NT2/D1 (cell line): Measurements from ENCODE around the gene PDE4B.
"Not testable (repeated sequence)": the region's sequence is repeated elsewhere in the genome, so short reads cannot be mapped to it uniquely, and the experiment has no call there.

Experiments
- DNase-seq: peaks from one replicate; pipeline ENCODE4 v3.0.0-alpha.2; 2011; ENCODE audit warnings: low read depth, low spot score
- H3K27me3 ChIP-seq: 2 replicates; pipeline ENCODE4 v1.6.0; 2011; ENCODE audit warnings: mild to moderate bottlenecking; ENCODE audit not compliant: insufficient read length, insufficient read depth
- H3K36me3 ChIP-seq: 2 replicates; pipeline ENCODE4 v1.6.1; 2011; ENCODE audit warnings: mild to moderate bottlenecking, low read length, mixed read lengths; ENCODE audit not compliant: insufficient read depth, insufficient read length
- H3K4me1 ChIP-seq: 2 replicates; pipeline ENCODE4 v1.5.1; 2011; ENCODE audit not compliant: insufficient read depth, insufficient read length
- H3K4me3 ChIP-seq: 2 replicates; pipeline ENCODE4 v1.5.1; 2011; ENCODE audit warnings: low read depth; ENCODE audit not compliant: insufficient read length
- H3K9ac ChIP-seq: 2 replicates; pipeline ENCODE4 v1.6.0; 2011; ENCODE audit warnings: low read depth; ENCODE audit not compliant: insufficient read length
- H3K9me3 ChIP-seq: 2 replicates; pipeline ENCODE4 v1.5.1; 2011; ENCODE audit warnings: mild to moderate bottlenecking, low read length; ENCODE audit not compliant: insufficient read depth
- SUZ12 ChIP-seq: IDR thresholded peaks from 2 replicates; pipeline ENCODE4 v1.6.1; 2011; ENCODE audit not compliant: insufficient read length, insufficient read depth; ENCODE audit errors: extremely low read depth
- YY1 ChIP-seq: IDR thresholded peaks from 2 replicates; pipeline ENCODE4 v1.6.1; 2011; ENCODE audit not compliant: insufficient read length, insufficient read depth
- ZNF274 ChIP-seq: IDR thresholded peaks from 2 replicates; pipeline ENCODE4 v1.6.1; 2011; ENCODE audit warnings: mild to moderate bottlenecking, low read depth, low read length

The PDE4B gene

DNA sequence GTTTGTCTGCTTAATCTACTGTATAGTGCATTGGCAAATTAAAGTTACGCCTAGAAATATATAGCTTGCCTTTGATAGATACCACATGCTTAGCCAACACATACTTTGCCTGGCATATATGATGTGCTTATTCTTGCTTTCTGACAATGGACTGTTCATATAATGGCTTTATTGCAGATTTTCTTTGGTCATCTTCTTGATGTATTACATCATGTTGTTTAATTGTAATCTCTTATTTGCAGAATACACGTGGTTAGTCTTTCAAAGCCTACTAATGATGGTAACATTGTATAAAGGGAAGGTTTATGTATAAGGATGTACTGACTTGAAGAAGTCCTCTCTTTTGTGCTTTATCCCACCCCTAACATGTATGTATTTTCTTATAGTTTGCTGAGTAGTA lies 201.5 kb downstream of the PDE4B start:
- Histone ChIP-seq H3K4me3 (no peak overlapping the region), H3K9me3 (no peaks in the 10 kb centered on the region), H3K4me1 (no peaks in the 10 kb centered on the region), H3K9ac (no peak overlapping the region), H3K27me3 (no peaks in the 10 kb centered on the region), H3K36me3 (no peaks in the 10 kb centered on the region)
- TF ChIP-seq YY1 (no peak), ZNF274 (no peak), SUZ12 (no peak)
- no peak for DNase-seq

DNA sequence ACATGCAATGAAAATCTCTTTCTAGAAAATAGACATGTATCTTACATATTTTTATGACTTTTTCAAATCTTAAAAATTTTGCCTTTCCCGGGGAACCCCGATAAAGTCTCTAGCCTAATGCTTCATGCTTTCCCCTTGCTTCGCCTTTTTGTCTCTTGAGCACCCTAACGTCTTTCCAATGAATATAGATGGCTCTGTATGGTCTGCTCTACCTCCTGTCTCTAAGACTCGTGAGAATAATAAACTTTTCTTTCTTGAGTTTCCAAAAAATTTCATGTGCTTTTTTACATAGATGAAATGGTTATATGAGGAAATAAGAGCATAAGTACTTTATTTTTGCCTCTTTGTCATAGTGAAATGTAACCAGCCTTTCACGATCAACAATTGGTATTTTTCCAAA lies 202.6 kb downstream of the PDE4B start:
- Histone ChIP-seq H3K36me3 (no peaks in the 10 kb centered on the region), H3K9me3 (no peaks in the 10 kb centered on the region), H3K4me3 (no peak overlapping the region), H3K9ac (no peak overlapping the region), H3K27me3 (no peaks in the 10 kb centered on the region), H3K4me1 (no peaks in the 10 kb centered on the region)
- DNase-seq: no peak
- TF ChIP-seq YY1 (no peak), SUZ12 (no peak), ZNF274 (no peak)

DNA sequence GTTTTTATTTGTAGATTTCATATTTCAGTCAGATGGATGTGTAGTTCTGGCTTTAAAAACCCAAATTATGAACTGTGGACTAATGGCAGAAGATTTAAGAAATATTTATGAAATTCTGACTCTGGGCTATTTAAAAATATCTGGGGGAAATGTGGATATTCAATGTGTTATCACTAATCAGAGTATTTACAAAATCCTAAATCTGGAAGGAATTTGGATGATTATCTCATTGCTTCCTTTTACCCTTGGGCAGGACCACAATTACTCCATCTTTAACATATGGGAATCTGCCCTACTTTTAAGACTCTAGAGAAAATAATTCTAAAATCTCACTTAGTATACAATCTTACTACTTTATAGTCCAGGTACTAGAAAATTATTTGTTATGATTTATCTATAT lies 203.2 kb downstream of the PDE4B start:
- Histone ChIP-seq H3K4me3 (no peak overlapping the region), H3K9ac (no peak overlapping the region), H3K27me3 (no peaks in the 10 kb centered on the region), H3K36me3 (no peaks in the 10 kb centered on the region), H3K4me1 (no peaks in the 10 kb centered on the region), H3K9me3 (no peaks in the 10 kb centered on the region)
- TF ChIP-seq ZNF274 (no peak), SUZ12 (no peak), YY1 (no peak)
- no peak for DNase-seq

DNA sequence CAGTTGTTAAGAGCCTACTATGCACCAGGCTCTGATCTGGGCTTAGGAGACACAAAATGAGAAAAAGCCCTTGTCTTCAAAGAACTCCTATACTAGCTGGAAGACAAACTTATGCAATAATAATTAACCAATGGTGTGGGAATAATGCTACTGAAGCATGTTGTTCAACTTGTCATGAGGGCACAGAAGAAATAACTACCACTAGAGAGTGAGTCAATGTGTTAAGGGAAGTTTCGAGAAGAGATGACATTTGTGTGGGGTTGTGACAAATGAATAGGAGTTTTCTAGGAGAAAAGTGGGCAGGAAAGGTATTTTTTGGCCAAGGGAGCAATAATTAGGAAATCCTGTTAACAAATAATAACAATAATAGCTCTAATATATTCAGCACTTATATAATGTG lies 205.0 kb downstream of the PDE4B start:
- Histone ChIP-seq H3K9me3 (no peaks in the 10 kb centered on the region), H3K4me1 (no peaks in the 10 kb centered on the region), H3K36me3 (no peaks in the 10 kb centered on the region), H3K4me3 (no peak overlapping the region), H3K9ac (no peak overlapping the region), H3K27me3 (no peaks in the 10 kb centered on the region)
- TF ChIP-seq SUZ12: no peak
- TF ChIP-seq YY1: no peak
- TF ChIP-seq ZNF274: no peak
- DNase-seq: no peak

DNA sequence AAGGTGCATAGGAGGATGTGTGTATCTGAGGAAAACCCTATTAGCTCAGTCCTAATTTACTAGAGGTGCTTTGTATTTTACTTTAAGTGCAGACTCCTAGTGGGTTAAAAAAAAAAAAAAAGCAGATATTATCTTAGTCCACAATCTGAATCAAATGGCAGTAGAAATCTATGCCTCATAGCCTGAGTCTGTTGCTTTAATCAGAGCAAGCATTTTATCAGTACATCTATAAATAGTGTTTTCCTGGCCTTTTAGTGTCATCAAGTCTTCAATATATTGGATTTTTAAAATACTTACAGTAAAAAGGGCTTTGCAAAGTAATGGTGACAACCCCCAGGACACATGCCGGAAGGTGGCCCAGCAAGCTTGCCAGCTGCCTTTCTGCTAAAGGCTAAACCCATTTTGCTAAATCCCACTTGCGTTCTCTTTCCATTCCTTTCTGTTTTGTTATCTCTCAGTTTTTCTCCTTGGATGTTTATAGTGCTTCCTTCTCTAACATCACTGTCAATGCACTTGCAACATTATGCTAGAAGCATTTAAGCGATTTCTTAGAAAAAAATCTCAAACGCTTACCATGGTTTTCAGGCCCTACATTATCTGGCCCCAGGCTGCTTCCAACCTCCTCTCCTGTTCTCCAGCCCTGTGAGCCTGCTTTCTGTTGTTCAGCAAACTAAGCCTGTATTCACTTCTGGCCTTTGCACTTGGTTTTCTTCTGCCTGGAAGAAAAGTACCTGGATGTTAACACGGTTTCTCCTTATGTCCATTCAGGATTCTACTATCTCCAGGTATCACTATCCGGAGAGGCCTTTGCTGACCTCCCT lies 206.3 kb downstream of the PDE4B start:
- Histone ChIP-seq H3K4me1 (no peaks in the 10 kb centered on the region), H3K9me3 (no peaks in the 10 kb centered on the region), H3K36me3 (no peaks in the 10 kb centered on the region), H3K4me3 (no peak overlapping the region), H3K9ac (no peak overlapping the region), H3K27me3 (no peaks in the 10 kb centered on the region)
- TF ChIP-seq YY1 (no peak), ZNF274 (no peak), SUZ12 (no peak)
- no peak for DNase-seq

DNA sequence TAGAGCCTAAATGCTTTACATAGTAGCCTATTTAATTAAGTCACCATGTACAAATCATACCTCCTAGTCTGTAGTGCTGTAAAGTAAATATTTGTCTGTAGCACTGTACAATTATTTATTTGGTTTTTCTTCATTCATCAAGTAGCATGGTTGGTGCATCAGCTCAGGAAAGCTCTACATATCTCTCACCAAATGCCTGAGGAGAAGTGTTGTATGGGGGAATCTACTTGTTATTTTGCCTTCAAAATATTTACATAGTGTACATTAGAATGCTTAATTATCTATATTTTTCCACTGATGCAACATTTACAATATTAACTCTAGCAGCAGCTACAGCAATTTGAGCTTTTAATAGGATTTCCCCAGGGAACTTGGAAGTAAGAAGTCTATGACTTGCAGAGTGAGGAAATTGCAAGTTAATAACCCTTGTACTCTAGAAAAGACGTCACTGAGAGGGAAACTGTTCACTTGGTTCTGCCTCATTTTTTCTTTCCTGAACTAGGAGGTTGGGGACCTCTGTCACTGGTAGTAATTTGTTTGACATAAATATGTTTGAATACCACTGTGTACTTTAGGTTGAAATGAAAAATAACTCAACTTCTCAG lies 207.4 kb downstream of the PDE4B start:
- no peaks in the 10 kb centered on the region for H3K27me3 ChIP-seq

DNA sequence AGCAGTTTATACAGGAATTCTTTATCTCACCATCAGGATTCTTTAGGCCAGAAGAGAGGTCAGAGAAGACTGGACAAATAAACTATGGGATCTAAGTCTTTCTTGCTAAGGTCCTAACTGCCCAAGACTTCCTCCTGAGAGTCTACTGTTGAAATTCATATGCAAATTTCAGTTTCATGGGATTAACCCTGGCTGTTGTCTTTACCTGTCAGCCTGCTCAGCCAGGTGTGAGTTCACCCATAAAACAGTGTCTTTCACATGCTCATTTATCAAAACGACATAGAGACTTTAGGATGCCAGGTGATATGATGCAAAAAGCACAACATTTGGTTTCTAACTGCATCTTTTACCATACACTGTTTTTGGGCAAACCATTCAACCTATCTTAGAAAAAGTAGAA lies 211.0 kb downstream of the PDE4B start:
- DNase-seq: no peak
- Histone ChIP-seq H3K27me3 (no peaks in the 10 kb centered on the region), H3K4me1 (no peaks in the 10 kb centered on the region), H3K9ac (no peak overlapping the region), H3K9me3 (no peaks in the 10 kb centered on the region), H3K36me3 (no peaks in the 10 kb centered on the region), H3K4me3 (no peak overlapping the region)
- TF ChIP-seq SUZ12 (no peak), YY1 (no peak), ZNF274 (no peak)

More for the DNA sequence above, 207.4 kb downstream of the PDE4B start:
- TF ChIP-seq YY1 (no peak), ZNF274 (no peak), SUZ12 (no peak)
- no peak for DNase-seq
- Histone ChIP-seq H3K4me1 (no peaks in the 10 kb centered on the region), H3K4me3 (no peak overlapping the region), H3K36me3 (no peaks in the 10 kb centered on the region), H3K9ac (no peak overlapping the region), H3K9me3 (no peaks in the 10 kb centered on the region)

DNA sequence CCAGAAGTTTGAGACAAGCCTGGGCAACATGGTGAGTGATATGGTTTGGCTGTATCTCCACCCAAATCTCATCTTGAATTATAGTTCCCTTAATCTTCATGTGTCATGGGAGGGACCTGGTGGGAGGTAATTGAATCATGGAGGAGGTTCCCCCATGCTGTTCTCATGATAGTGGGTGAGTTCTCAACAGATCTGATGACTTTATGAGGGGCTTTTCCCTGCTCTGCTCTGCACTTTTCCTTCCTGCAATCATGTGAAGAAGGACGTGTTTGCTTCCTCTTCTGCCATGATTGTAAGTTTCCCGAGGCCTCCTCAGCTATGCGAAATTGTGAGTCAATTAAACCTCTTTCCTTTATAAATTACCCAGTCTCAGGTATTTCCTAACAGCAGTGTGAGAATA lies 213.8 kb downstream of the PDE4B start:
- not testable (repeated sequence) for DNase-seq, H3K27me3 ChIP-seq

More for the DNA sequence above, 213.8 kb downstream of the PDE4B start:
- not testable (repeated sequence) for H3K4me1 ChIP-seq, H3K9ac ChIP-seq, H3K9me3 ChIP-seq, H3K36me3 ChIP-seq, H3K4me3 ChIP-seq
